CD4-positive, alpha-beta T cell (primary cell): ENCODE data around the gene CENPP. TPM values are rescaled to one million over a fixed set of nuclear protein-coding genes. Genes with fewer than 3 reads are reported as not detected.

Source experiments
- ATAC-seq: fragments of 200-7000 bp; cut with Tn5 transposase; one replicate; pipeline ENCODE4 v1.10.0; 2022; ENCODE audit warnings: mild to moderate bottlenecking; ENCODE audit not compliant: poor library complexity
- CTCF ChIA-PET: fragments of 350-600 bp; sonication (Branson Sonifier 250); formaldehyde crosslinking; loops from one replicate; lab custom pipeline; 2021; ENCODE audit warnings: antibody characterized with exemption, inconsistent platforms; lab: Charles Lee
- POLR2A ChIA-PET: fragments of 350-600 bp; sonication (Branson Sonifier 250); formaldehyde crosslinking; loops from one replicate; lab custom pipeline; 2021; ENCODE audit warnings: antibody characterized with exemption, inconsistent platforms; lab: Charles Lee
- DNase-seq, 14 experiments: peaks; one replicate each; pipeline ENCODE4 v3.0.0-alpha.2; 2013 to 2020; ENCODE audit warnings: mixed read lengths in 2 of 14
- H3K27ac ChIP-seq, 2 donors: one replicate each; pipeline versions ENCODE4 v1.5.1 to v1.7.0; 2013; ENCODE audit warnings: low read length in 2 of 2, low read depth in 1 of 2, mild to moderate bottlenecking in 1 of 2
- H3K27me3 ChIP-seq, 2 experiments: 1 replicate in 1 of 2; 2 replicates in 1 of 2; pipeline versions ENCODE4 v1.6.1 to v1.7.0; 2013; ENCODE audit warnings: low read length in 2 of 2, control low read depth in 1 of 2, mild to moderate bottlenecking in 1 of 2, moderate library complexity in 1 of 2; ENCODE audit not compliant: insufficient read depth in 2 of 2, control insufficient read depth in 1 of 2
- H3K36me3 ChIP-seq: one replicate; pipeline ENCODE4 v1.6.1; 2013; ENCODE audit warnings: low read length, control low read depth; ENCODE audit not compliant: insufficient read depth
- H3K4me1 ChIP-seq: one replicate; pipeline ENCODE4 v1.6.1; 2013; ENCODE audit warnings: low read length, control low read depth; ENCODE audit not compliant: insufficient read depth
- H3K4me3 ChIP-seq: one replicate; pipeline ENCODE4 v1.5.1; 2013; ENCODE audit warnings: mild to moderate bottlenecking, low read length, moderate library complexity
- H3K9me3 ChIP-seq, 2 experiments: 1 replicate in 1 of 2; 2 replicates in 1 of 2; pipeline versions ENCODE4 v1.6.1 to v1.7.0; 2013; ENCODE audit warnings: low read length in 2 of 2, mild to moderate bottlenecking in 2 of 2, control low read depth in 1 of 2, moderate library complexity in 1 of 2; ENCODE audit not compliant: control insufficient read depth in 1 of 2, insufficient read depth in 1 of 2
- H3K27ac Mint-ChIP-seq: one replicate; pipeline ENCODE4 v1.8.0; 2020; ENCODE audit warnings: mixed read lengths
- H3K27me3 Mint-ChIP-seq: one replicate; pipeline ENCODE4 v1.8.0; 2021; ENCODE audit warnings: mixed read lengths
- H3K36me3 Mint-ChIP-seq: one replicate; pipeline ENCODE4 v1.8.0; 2021; ENCODE audit warnings: low read depth, mixed read lengths
- H3K4me1 Mint-ChIP-seq: one replicate; pipeline ENCODE4 v1.8.0; 2021; ENCODE audit warnings: low read depth, mixed read lengths
- H3K4me3 Mint-ChIP-seq: one replicate; pipeline ENCODE4 v1.8.0; 2020; ENCODE audit warnings: mild to moderate bottlenecking, mixed read lengths
- H3K9me3 Mint-ChIP-seq: one replicate; pipeline ENCODE4 v1.8.0; 2020; ENCODE audit warnings: mixed read lengths
- CTCF ChIP-seq: fragments of 200-600 bp; IDR thresholded peaks from one replicate; pipeline ENCODE4 v1.8.0; 2022; ENCODE audit warnings: antibody characterized with exemption, mild to moderate bottlenecking
- intact Hi-C, 2 experiments: fragments of 100-400 bp; cut with DNase I in 1 of 2; cut with micrococcal nuclease in 1 of 2; formaldehyde crosslinking; loops; one replicate each; pipeline versions ENCODE4 v1.15.1 to v1.9.0; 2023 to 2025; cut with DNase I, micrococcal nuclease
- total RNA-seq, 174 experiments: library from RNA in 2 of 174; stranded (reverse) in 2 of 174; gene quantifications; one replicate each; pipeline ENCODE4 v1.2.3 and lab custom pipeline; 2021 to 2026

Gene CENPP
- total RNA-seq, 2 experiments from 2014 or later = 4.8 TPM

DNA sequence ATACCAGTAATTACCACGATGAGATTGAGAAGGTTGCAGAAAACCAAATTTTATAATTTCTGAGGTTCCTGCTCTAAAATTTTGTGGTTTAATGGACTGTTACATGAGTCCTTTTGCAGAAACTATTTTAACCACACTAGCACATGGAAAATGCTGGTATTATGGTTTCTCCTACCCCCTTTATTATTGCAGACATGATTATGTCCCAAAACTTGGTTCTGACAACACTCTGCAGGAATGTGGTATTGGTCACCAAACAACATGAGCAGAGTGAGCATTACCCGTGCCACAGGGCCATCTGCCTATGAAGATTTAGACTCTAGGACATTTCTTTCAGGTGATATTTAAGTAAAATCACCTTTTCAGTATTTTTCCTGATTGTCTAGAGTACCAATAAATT lies 212.8 kb downstream of the CENPP start:
- Mint-ChIP-seq H3K4me1 (no peaks in the 10 kb centered on the region), H3K9me3 (no peaks in the 10 kb centered on the region), H3K4me3 (no peak overlapping the region), H3K36me3 (no peaks in the 10 kb centered on the region), H3K27me3 (no peaks in the 10 kb centered on the region), H3K27ac (no peak overlapping the region)
- TF ChIP-seq CTCF = no peak
- Histone ChIP-seq H3K4me1 (no peaks in the 10 kb centered on the region), H3K9me3 (peaks cover 0 to 4% of the 10 kb centered on the region in 2 experiments), H3K36me3 (no peaks in the 10 kb centered on the region), H3K27me3 (no peaks in the 10 kb centered on the region), H3K27ac (no peak overlapping the region), H3K4me3 (no peak overlapping the region)
- DNase-seq (no peak), ATAC-seq (no peak)
- POLR2A ChIA-PET = no interaction called here
- intact Hi-C loops = no loop called here
- CTCF ChIA-PET = no interaction called here

DNA sequence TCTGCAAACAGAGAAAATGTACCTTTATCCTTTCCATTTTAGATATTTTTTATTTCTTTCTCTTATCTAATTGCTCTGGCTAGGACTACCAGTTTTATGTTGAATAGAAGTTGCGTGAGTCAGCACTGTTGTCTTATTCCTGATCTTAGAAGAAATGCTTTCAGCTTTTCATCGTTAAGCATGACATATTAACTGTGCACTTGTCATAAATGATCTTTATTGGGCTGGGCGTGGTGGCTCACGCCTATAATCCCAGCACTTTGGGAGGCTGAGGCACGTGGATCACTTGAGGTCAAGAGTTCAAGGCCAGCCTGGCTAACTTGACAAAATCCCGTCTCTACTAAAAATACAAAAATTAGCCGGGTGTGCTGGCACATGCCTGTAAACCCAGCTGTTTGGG lies 218.2 kb downstream of the CENPP start:
- Histone ChIP-seq H3K4me3 (no peak overlapping the region), H3K27ac (no peak overlapping the region), H3K9me3 (peaks cover 0 to 12% of the 10 kb centered on the region in 2 experiments), H3K27me3 (no peaks in the 10 kb centered on the region), H3K4me1 (no peaks in the 10 kb centered on the region), H3K36me3 (no peaks in the 10 kb centered on the region)
- no peaks in the 10 kb centered on the region for H3K27me3 Mint-ChIP-seq
- DNase-seq = no peak
- CTCF ChIA-PET = interaction anchor here (0.6 kb wide), 1 partner anchor 30 kb away, joined by 3 read pairs; no protein-coding TSS in a partner anchor
- POLR2A ChIA-PET = no interaction called here
- no peak for ATAC-seq
- intact Hi-C loops = no loop called here
- H3K9me3 Mint-ChIP-seq = no peaks in the 10 kb centered on the region
- TF ChIP-seq CTCF = no peak
- no peaks in the 10 kb centered on the region for H3K4me1 Mint-ChIP-seq
- no peaks in the 10 kb centered on the region for H3K36me3 Mint-ChIP-seq
- H3K27ac Mint-ChIP-seq = no peak overlapping the region
- no peak overlapping the region for H3K4me3 Mint-ChIP-seq

DNA sequence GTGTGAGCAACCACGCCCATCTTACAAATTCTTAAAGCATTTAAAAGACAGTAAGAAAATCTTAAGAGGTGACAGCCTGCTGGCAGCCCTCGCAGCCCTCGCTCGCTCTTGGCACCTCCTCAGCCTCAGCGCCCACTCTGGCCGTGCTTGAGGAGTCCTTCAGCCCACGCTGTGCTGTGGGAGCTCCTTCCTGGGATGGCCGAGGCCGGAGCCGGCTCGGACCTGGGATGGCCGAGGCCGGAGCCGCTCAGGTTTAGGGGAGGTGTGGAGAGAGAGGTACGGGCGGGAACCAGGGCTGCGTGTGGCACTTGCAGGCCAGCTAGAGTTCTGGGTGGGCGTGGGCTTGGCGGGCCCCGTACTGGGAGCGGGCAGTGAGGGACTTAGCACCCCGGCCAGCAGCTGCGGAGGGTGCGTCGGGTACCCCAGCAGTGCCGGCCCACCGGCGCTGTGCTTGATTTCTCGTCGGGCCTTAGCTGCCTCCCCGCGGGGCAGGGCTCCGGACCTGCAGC lies 219.3 kb downstream of the CENPP start:
- Mint-ChIP-seq H3K36me3 (no peaks in the 10 kb centered on the region), H3K4me1 (no peaks in the 10 kb centered on the region), H3K9me3 (no peaks in the 10 kb centered on the region), H3K27ac (no peak overlapping the region), H3K27me3 (no peaks in the 10 kb centered on the region), H3K4me3 (no peak overlapping the region)
- H3K4me1 ChIP-seq = no peaks in the 10 kb centered on the region
- ChIA-PET POLR2A (no interaction called here), CTCF (no interaction called here)
- H3K27ac ChIP-seq = no peak overlapping the region
- H3K27me3 ChIP-seq = no peaks in the 10 kb centered on the region
- peaks cover 0 to 12% of the 10 kb centered on the region in 2 experiments for H3K9me3 ChIP-seq
- ATAC-seq (no peak), DNase-seq (peak in 1 of 14 experiments; percentile 7)
- H3K36me3 ChIP-seq = no peaks in the 10 kb centered on the region
- intact Hi-C loops = no loop called here
- no peak for TF ChIP-seq CTCF
- no peak overlapping the region for H3K4me3 ChIP-seq
